Activated naive CD8-positive, alpha-beta T cell treated with anti-CD3 and anti-CD28 coated beads, Interleukin-2, amount 10 ng/mL, durations not matched to agents 7 days and 5 days (primary cell): ENCODE measurements around the gene ZBED6. TPM values are rescaled to one million over a fixed set of nuclear protein-coding genes. Genes with fewer than 3 reads are reported as not detected.
A peak's percentile ranks its signal among the peaks of the same experiment; 100 is the strongest.
"Not testable (repeated sequence)": the region's sequence is repeated elsewhere in the genome, so short reads cannot be mapped to it uniquely, and the experiment has no call there.

Experiments used
- ATAC-seq: fragments of 150-1000 bp; cut with Tn5 transposase; one replicate; pipeline ENCODE4 v1.10.0; 2021; ENCODE audit warnings: low read depth, moderate library complexity
- POLR2A ChIA-PET: fragments of 350-600 bp; sonication (Branson Sonifier 250); formaldehyde crosslinking; loops from one replicate; lab custom pipeline; 2021; ENCODE audit warnings: antibody characterized with exemption; lab: Charles Lee
- DNase-seq: peaks from one replicate; pipeline ENCODE4 v3.0.0; 2021
- H3K27ac Mint-ChIP-seq: one replicate; pipeline ENCODE4 v1.8.0; 2022; ENCODE audit warnings: mild to moderate bottlenecking, mixed read lengths
- H3K27me3 Mint-ChIP-seq: one replicate; pipeline ENCODE4 v1.8.0; 2022; ENCODE audit warnings: mild to moderate bottlenecking, moderate library complexity, mixed read lengths
- H3K36me3 Mint-ChIP-seq: one replicate; pipeline ENCODE4 v1.8.0; 2021; ENCODE audit warnings: mild to moderate bottlenecking, mixed read lengths
- H3K4me1 Mint-ChIP-seq: one replicate; pipeline ENCODE4 v1.8.0; 2021; ENCODE audit warnings: mixed read lengths
- H3K4me3 Mint-ChIP-seq: one replicate; pipeline ENCODE4 v1.8.0; 2022; ENCODE audit warnings: mild to moderate bottlenecking, moderate library complexity, mixed read lengths
- H3K9me3 Mint-ChIP-seq: one replicate; pipeline ENCODE4 v1.8.0; 2021; ENCODE audit warnings: mixed read lengths
- total RNA-seq, 2 experiments: library from RNA; stranded (reverse); gene quantifications; one replicate each; pipeline ENCODE4 v1.2.3, GENCODE V29; 2021

The ZBED6 gene
- total RNA-seq, 2 experiments from 2014 or later = 20.7 to 21.8 TPM

- peak overlapping the region; percentile 77 for H3K27ac Mint-ChIP-seq
- ATAC-seq (no peak), DNase-seq (no peak)
- no peak overlapping the region for H3K4me3 Mint-ChIP-seq
- POLR2A ChIA-PET = no interaction called here
- H3K4me1 Mint-ChIP-seq = peaks cover 8% of the 10 kb centered on the region
- no peaks in the 10 kb centered on the region for H3K9me3 Mint-ChIP-seq
- H3K36me3 Mint-ChIP-seq = peaks cover 38% of the 10 kb centered on the region
- H3K27me3 Mint-ChIP-seq = no peaks in the 10 kb centered on the region
Measured at GRCh38 chr1:203828002-203828401, 32.6 kb downstream of the ZBED6 start.

GRCh38 chr1:203828503-203828902, 33.1 kb downstream of the ZBED6 start:
- Mint-ChIP-seq H3K36me3 (peaks cover 38% of the 10 kb centered on the region), H3K4me1 (peaks cover 5% of the 10 kb centered on the region), H3K27ac (no peak overlapping the region), H3K9me3 (no peaks in the 10 kb centered on the region), H3K4me3 (no peak overlapping the region), H3K27me3 (no peaks in the 10 kb centered on the region)
- DNase-seq (no peak), ATAC-seq (no peak)
- POLR2A ChIA-PET = no interaction called here

GRCh38 chr1:203829247-203829646, 33.8 kb downstream of the ZBED6 start:
- POLR2A ChIA-PET = interaction anchor here (0.6 kb wide), 1 partner anchor 18 kb away, joined by 3 read pairs; no protein-coding TSS in a partner anchor
- not testable (repeated sequence) for H3K9me3 Mint-ChIP-seq, DNase-seq, H3K4me1 Mint-ChIP-seq, H3K27ac Mint-ChIP-seq, H3K27me3 Mint-ChIP-seq, H3K4me3 Mint-ChIP-seq, ATAC-seq
- H3K36me3 Mint-ChIP-seq = peaks cover 39% of the 10 kb centered on the region

DNA sequence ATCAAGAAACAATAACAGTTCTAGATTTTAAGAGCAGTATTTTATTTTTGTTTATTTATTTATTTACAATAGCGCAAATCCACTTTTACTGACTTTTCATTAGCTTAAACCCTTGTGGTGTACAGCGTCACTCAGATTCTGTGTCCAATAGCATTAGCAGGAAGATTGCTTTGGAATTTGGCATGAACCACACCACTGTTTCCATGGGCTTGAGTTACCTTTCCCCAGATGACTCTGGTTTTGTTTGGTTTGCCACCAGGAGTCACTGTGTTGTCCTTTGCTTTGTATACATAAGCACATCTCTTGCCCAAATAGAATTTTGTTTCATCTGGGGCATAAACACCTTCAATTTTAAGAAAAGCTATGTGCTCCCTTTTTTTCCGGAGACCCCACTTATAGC, 40.1 kb downstream of the ZBED6 start:
- Mint-ChIP-seq H3K4me1 (no peaks in the 10 kb centered on the region), H3K4me3 (no peak overlapping the region), H3K9me3 (no peaks in the 10 kb centered on the region), H3K36me3 (peaks cover 34% of the 10 kb centered on the region), H3K27ac (no peak overlapping the region), H3K27me3 (no peaks in the 10 kb centered on the region)
- POLR2A ChIA-PET = interaction anchor here (0.7 kb wide), 1 partner anchor 228 kb away, joined by 3 read pairs; no protein-coding TSS in a partner anchor
- DNase-seq = no peak
- ATAC-seq = no peak

GRCh38 chr1:203839081-203839480, 43.7 kb downstream of the ZBED6 start:
- Mint-ChIP-seq H3K9me3 (no peaks in the 10 kb centered on the region), H3K27me3 (no peaks in the 10 kb centered on the region), H3K4me3 (no peak overlapping the region), H3K27ac (no peak overlapping the region), H3K4me1 (no peaks in the 10 kb centered on the region), H3K36me3 (peaks cover 43% of the 10 kb centered on the region)
- ATAC-seq (no peak), DNase-seq (no peak)
- POLR2A ChIA-PET = no interaction called here

- no peaks in the 10 kb centered on the region for H3K4me1 Mint-ChIP-seq
- DNase-seq (no peak), ATAC-seq (no peak)
- POLR2A ChIA-PET = no interaction called here
- H3K36me3 Mint-ChIP-seq = peaks cover 41% of the 10 kb centered on the region
- H3K9me3 Mint-ChIP-seq = no peaks in the 10 kb centered on the region
- no peak overlapping the region for H3K4me3 Mint-ChIP-seq
- no peaks in the 10 kb centered on the region for H3K27me3 Mint-ChIP-seq
- H3K27ac Mint-ChIP-seq = no peak overlapping the region
Measured at GRCh38 chr1:203840208-203840808, 44.9 kb downstream of the ZBED6 start.

DNA sequence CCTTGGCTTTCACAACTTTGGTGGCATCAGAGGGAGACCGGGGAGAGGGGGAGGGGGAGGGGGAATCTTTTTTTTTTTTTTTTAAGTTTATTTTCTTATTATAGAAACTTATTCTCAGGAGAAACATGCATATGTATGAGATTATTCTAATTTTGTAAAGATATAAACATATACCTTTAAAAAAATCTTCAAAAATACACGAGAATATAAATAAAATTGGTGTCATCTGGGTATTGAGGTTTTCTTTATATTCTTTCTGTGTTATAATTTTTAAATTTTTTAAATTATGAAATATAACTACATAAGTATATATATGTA, 47.1 kb downstream of the ZBED6 start:
- Mint-ChIP-seq H3K4me3 (no peak overlapping the region), H3K27me3 (no peaks in the 10 kb centered on the region), H3K36me3 (peaks cover 42% of the 10 kb centered on the region), H3K4me1 (no peaks in the 10 kb centered on the region), H3K9me3 (no peaks in the 10 kb centered on the region), H3K27ac (no peak overlapping the region)
- ATAC-seq (no peak), DNase-seq (no peak)
- POLR2A ChIA-PET = no interaction called here

DNA sequence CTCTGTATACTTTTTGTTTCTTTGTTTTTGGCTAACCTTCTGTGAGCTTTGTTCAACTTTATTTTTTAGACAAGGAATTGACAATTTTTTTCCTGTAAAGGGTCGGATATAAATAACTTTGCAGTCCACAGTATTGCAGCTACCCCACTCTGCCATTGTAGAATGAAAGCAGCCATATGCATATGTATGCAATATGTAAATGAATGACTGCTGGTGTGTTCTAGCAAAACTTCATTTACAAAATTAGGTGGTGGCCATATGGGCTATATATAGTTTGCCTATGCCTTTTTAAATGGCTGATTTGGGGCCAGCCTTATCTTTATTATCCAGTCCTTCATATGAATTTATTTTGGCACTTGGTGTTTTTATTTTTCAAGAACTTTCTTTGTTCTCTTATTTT, 48.0 kb downstream of the ZBED6 start:
- ATAC-seq (no peak), DNase-seq (no peak)
- H3K27me3 Mint-ChIP-seq = no peaks in the 10 kb centered on the region
- H3K36me3 Mint-ChIP-seq = peaks cover 34% of the 10 kb centered on the region
- POLR2A ChIA-PET = no interaction called here
- no peaks in the 10 kb centered on the region for H3K4me1 Mint-ChIP-seq
- no peak overlapping the region for H3K27ac Mint-ChIP-seq
- H3K4me3 Mint-ChIP-seq = no peak overlapping the region
- no peaks in the 10 kb centered on the region for H3K9me3 Mint-ChIP-seq

Other genes starting within 250 kb of the ZBED6 start
- 10 to 100 TPM; 64.5 to 67.2 TPM for gene ATP2B4, start 168.8 kb upstream of the ZBED6 start, total RNA-seq
- gene LAX1, start 30.4 kb upstream of the ZBED6 start, total RNA-seq = 10 to 100 TPM; 26.3 to 28.4 TPM
- gene ZC3H11A, start within 50 bp of the ZBED6 start, total RNA-seq = 100 to 1,000 TPM; 111 to 114 TPM
- 100 to 1,000 TPM; 128 to 154 TPM for gene SNRPE, start 66.0 kb downstream of the ZBED6 start, total RNA-seq